ENCODE data around the gene XPC.

Gene XPC

GRCh38 chr3:14146381-14147065 lies 31.9 kb downstream of the XPC start:
- DNase-seq (ENCODE audit: low read depth) = no peak

DNA sequence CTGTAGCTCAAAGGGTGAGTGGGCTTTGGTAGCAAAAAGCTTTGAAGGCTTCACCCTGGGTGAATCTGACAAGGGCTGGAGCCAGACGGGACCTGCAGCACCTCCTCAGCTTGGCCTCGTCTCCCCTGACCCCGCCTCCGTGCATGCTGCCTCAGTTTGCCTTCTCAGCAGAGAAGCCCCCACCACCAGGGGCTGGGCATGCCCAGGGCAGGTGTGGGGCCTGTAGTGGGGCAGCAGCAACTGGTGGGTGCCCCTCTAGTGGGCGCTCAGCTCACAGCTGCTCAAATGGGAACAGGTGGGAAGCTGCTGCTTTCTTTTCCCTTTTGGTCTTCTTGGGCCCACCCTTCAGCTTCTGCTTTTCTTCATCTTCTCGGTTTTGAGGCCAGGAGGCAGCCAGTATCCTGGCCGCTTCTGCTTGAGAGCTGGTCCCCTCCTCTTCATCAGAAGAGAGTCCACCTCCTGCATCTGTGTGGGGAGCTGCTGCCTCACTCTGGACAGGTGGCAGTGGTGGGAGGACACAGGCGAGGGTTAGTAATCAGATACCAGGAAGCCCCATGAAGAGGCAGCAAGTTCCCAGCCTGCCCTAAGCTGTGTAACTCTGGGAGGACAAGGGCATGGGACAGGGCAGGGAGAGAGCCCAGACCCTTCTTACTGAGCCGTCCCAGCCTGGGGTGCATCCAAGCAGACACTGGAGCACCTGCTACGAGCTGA lies 32.6 kb downstream of the XPC start:
- no peak for DNase-seq (ENCODE audit: low read depth)

DNA sequence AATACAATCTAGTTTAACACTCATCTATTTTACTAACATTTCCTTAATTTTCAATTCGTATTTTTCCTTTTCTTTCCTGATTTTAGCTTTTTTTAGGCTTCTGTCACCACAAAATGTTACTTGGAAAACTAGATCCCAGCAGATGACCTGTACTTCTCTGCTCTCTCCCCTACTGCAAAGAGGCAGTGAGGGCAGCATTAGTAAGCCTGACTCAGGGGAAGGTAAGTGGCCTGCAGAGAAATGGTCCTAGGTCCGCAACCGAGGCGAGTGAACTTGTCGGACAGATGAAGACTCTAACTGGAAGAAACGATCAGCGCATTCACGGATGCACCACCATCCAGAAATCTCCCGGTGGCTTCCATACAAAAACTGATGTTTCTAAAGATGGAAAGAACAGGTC lies 33.2 kb downstream of the XPC start:
- no peak for DNase-seq (ENCODE audit: low read depth)

DNA sequence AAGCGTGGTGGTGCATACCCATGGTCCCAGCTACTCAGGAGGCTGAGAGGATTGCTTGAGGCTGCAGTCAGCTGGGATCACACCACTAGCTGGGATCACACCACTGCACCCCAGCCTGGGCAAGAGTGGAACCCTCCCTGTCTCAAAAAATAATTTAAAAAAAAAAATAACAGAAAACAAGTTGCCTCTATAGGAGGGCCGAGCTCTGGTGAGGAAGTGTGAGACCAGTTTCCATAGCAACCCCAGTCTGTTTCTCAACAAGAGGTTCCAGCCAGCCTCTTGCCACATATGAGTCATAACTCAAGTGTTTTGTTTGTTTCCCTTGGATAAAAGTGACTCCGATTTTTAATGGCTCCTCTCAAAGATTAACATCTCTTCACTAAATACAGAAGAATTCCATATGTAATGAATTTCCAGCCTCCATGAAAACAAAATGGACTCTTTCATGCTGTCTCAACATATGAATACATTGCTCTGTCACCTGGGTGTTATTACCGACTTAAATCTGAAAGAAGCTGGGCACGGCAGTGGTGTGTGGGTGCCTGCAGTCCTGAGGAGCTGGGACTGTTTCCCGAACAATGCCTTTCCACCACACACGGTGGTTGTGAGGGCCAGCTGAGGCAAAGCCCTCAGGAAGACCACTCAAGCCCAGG lies 33.9 kb downstream of the XPC start:
- DNase-seq (ENCODE audit: low read depth) = peak; percentile 98

DNA sequence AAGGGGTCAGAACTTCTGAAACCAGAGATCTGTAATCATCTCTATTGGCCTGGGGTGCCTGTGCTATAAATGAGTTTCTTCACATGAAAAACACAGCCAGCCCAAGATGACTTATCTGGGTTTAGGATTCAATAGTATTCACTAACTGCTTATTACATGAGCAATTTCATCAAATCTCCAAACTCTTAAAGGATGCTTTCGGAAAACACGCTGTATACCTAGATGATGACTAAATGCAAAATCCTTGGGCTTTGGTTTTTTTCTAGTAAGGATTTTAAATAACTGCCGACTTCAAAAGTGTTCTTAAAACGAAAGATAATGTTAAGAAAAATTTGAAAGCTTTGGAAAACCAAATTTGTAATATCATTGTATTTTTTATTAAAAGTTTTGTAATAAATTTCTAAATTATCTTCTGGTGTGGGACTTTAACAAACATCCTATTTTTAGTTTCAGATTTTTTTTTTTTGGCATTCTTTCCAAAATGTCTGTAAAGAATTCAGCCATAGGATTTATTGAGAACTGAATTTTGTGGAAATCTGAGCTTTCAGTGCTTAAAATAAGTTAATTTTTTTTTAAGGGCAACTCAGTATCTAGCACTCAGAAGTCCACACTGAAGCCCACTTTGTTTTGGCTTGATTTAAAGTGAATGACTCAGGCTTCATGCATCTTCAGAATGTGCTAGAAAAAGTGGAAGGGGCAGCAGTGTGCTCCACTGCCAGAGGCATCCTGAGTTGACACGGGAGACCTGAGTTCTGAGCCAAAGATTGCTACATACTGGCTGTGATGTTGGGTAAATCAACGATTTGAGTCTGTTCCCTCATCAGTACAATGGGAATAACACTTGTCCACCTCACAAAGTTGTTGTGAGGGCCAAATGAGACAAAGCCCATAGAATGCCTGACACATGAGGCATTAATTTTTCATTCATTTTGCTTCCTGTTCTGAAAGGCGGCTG lies 34.9 kb downstream of the XPC start:
- DNase-seq (ENCODE audit: low read depth) = peak; percentile 89

GRCh38 chr3:14142567-14143270 lies 35.7 kb downstream of the XPC start:
- DNase-seq (ENCODE audit: low read depth) = no peak

DNA sequence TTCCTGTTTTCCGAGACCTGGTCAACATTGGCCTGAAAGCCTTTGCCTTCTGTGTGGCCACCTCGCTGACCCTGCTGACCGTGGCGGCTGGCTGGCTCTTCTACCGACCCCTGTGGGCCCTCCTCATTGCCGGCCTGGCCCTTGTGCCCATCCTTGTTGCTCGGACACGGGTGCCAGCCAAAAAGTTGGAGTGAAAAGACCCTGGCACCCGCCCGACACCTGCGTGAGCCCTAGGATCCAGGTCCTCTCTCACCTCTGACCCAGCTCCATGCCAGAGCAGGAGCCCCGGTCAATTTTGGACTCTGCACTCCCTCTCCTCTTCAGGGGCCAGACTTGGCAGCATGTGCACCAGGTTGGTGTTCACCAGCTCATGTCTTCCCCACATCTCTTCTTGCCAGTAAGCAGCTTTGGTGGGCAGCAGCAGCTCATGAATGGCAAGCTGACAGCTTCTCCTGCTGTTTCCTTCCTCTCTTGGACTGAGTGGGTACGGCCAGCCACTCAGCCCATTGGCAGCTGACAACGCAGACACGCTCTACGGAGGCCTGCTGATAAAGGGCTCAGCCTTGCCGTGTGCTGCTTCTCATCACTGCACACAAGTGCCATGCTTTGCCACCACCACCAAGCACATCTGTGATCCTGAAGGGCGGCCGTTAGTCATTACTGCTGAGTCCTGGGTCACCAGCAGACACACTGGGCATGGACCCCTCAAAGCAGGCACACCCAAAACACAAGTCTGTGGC lies 36.6 kb downstream of the XPC start:
- no peak for DNase-seq (ENCODE audit: low read depth)

DNA sequence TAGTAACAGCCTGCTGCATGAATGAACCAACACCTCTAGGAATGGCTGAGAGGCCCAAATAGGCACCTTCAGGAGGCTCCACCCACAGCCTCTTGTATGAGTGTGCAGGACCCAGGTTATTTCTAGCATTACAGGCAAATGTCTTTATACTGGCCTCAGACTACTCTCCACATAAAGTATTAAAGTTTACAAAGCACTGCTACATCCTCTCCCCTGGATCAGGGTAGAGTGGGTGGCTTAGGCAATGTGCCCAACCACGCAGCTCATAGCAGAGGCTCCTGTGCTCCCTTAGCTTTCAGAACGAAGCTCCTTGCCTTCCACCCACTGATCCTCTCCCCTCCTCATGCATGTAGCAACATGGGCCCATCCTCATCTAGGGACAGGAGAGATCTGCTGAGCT lies 37.3 kb downstream of the XPC start:
- no peak for DNase-seq (ENCODE audit: low read depth)

- DNase-seq (ENCODE audit: low read depth) = no peak
Measured at GRCh38 chr3:14140668-14141067, 37.7 kb downstream of the XPC start.

DNA sequence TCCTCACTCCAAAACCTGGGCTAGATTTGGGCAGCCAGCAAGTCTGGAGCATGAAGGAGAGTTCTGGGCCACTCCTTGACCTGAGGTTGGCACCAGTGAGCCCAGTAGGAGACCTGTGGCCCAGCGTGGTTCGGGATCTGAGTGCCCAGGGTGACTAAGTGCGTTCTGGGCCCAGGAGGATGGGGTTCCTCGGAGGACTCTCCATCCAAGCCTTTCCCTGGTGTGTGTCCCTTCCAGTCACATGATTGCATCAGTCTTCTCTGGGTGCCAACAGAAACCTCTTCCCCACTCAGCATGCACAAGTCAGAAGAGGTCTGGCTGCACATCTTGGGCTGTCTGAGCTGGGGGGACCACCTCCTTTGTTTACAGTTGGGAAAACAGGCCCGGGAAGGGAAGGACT lies 38.6 kb downstream of the XPC start:
- no peak for DNase-seq (ENCODE audit: low read depth)

DNA sequence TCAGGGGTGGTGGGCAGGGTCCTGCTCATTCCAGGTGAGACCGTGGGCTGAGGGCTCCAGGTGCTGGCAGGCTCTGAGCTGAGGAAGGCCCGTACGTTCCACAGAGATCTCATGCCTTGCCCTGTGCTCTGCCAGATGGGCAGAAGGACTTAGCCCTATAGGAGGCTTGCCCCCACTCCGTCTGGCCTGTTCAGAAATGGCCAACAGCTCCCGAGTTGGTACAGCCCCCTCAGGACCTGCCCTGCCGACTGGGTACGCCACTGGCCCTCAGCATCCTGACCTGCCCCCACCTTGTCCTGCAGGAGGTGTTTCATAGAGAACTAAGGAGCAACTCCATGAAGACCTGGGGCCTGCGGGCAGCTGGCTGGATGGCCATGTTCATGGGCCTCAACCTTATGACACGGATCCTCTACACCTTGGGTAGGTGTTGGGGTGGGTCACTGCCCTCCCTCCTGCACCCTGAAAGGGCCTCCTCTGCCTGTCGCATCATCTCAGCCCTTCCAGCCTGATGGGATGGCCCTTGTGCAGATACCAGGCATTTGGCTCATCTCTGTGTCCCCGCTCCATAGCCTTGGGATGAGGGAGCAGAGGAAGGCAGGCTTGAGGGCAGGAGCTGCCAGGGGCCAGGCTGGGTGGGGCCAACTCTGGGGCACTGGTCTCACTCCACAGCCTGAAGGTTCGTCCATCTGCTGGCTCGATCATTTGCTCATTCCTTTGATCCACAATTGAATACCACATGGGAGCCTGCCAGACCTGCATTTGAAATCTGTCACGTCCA lies 39.3 kb downstream of the XPC start:
- DNase-seq (ENCODE audit: low read depth) = no peak

DNA sequence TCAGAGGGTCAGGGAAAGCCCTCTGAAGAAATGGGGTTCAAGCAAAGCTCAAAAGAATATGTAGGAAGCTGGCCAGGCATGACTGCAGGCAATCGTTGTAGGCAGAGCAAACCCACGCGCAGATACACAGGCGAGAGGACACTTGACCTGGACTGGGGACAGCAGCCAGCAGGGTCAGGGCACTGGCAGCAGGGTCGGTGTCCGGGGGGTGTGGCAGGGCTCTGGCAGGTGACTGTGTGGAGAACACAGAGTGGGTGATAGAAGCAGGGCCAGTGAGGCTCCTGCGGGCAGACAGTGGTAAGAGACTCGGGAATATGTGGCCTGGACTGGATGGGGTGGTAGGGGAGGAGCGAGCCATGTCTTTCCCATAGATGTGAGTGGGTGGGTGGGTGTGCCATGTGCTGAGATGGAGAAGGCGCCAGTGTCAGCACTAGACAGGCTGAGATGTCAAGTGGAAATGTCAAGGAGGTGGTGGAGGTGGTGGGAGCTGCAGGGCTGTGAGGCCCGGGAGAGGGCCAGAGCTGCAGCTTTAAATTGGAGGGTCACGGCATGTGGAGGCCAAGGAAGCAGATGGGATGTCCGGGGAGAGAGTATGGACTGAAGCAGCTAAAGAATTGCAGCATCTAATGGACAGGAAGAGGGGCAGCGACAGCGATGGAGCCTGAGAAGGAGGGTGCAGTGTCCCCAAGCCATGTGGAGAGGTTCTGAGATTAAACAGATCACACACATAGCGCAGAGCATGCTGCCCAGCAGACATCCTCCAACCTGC lies 40.1 kb downstream of the XPC start:
- no peak for DNase-seq (ENCODE audit: low read depth)

GRCh38 chr3:14137445-14137844 lies 41.0 kb downstream of the XPC start:
- DNase-seq (ENCODE audit: low read depth) = no peak

DNA sequence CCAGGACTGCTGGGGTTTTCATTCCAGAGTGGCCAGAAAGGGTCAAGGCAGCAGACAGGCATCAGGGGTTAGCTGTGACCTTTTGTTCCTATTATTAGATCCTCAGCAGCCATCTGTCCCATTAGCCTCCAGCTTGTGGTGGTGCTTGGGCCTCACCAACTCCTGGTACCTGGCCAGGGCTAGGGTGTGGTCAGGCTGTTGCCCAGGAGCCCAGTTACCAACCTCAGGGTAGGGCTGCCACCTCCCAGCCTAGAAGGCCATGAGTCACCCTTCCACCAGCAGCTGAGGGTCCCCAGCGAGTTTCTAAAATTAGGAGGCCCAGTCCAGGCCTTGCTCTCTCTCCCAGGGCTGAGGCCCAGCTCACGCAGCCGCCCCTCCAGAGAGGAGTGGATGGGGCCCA lies 41.4 kb downstream of the XPC start:
- DNase-seq (ENCODE audit: low read depth) = no peak

- no peak for DNase-seq (ENCODE audit: low read depth)
Measured at GRCh38 chr3:14135581-14135980, 42.8 kb downstream of the XPC start.

DNA sequence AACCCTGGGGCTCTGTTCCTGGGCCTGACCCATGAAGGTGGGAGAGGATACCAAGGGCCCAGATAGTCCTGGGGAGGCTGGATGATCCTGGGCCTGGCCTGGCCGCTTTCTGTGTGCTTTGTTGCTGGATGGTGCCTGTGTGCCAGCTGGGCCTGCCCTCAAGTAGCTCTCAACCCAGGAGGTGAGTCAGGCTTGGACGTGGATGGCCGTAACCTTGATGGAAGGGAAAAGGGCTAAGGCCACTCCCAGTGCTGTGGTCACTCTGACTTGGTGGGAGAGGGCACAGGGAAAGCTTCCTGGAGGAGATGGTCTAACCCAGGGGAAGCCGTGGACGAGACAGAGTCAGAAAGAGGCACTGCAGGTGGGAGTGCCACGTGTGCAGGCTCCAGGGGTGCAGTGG lies 44.1 kb downstream of the XPC start:
- DNase-seq (ENCODE audit: low read depth) = no peak

- no peak for DNase-seq (ENCODE audit: low read depth)
Measured at GRCh38 chr3:14133876-14134275, 44.5 kb downstream of the XPC start.

GRCh38 chr3:14133188-14133800 lies 45.1 kb downstream of the XPC start:
- DNase-seq (ENCODE audit: low read depth) = no peak

GRCh38 chr3:14132689-14133088 lies 45.7 kb downstream of the XPC start:
- no peak for DNase-seq (ENCODE audit: low read depth)
